Activated CD8-positive, alpha-beta T cell treated with anti-CD3 and anti-CD28 coated beads, Interleukin-2, amount 10 ng/mL, durations not matched to agents 7 days and 5 days (primary cell): Measurements from ENCODE around the gene GABBR2. TPM values are rescaled to one million over a fixed set of nuclear protein-coding genes. Genes with fewer than 3 reads are reported as not detected.

Source experiments
- ATAC-seq: fragments of 150-1000 bp; cut with Tn5 transposase; one replicate; pipeline ENCODE4 v1.10.0; 2021; ENCODE audit warnings: moderate library complexity
- CTCF ChIA-PET: fragments of 350-600 bp; sonication (Branson Sonifier 250); formaldehyde crosslinking; loops from one replicate; lab custom pipeline; 2021; ENCODE audit warnings: antibody characterized with exemption; lab: Charles Lee
- POLR2A ChIA-PET: fragments of 350-600 bp; sonication (Branson Sonifier 250); formaldehyde crosslinking; loops from one replicate; lab custom pipeline; 2021; ENCODE audit warnings: antibody characterized with exemption; lab: Charles Lee
- DNase-seq: peaks from one replicate; pipeline ENCODE4 v3.0.0-alpha.2; 2020
- H3K27ac Mint-ChIP-seq: one replicate; pipeline ENCODE4 v1.8.0; 2021; ENCODE audit warnings: mild to moderate bottlenecking, mixed read lengths
- H3K27me3 Mint-ChIP-seq: one replicate; pipeline ENCODE4 v1.8.0; 2021; ENCODE audit warnings: low read depth, mixed read lengths
- H3K36me3 Mint-ChIP-seq: one replicate; pipeline ENCODE4 v1.8.0; 2021; ENCODE audit warnings: low read depth, mixed read lengths
- H3K4me1 Mint-ChIP-seq: one replicate; pipeline ENCODE4 v1.8.0; 2021; ENCODE audit warnings: low read depth, mixed read lengths
- H3K4me3 Mint-ChIP-seq: one replicate; pipeline ENCODE4 v1.8.0; 2021; ENCODE audit warnings: mild to moderate bottlenecking, mixed read lengths
- H3K9me3 Mint-ChIP-seq: one replicate; pipeline ENCODE4 v1.8.0; 2022; ENCODE audit warnings: mixed read lengths; ENCODE audit not compliant: insufficient read depth
- total RNA-seq, 2 experiments: library from RNA; stranded (reverse); gene quantifications; one replicate each; pipeline ENCODE4 v1.2.3, GENCODE V29; 2021

Gene GABBR2
- total RNA-seq, 2 experiments from 2014 or later, result not detected

DNA sequence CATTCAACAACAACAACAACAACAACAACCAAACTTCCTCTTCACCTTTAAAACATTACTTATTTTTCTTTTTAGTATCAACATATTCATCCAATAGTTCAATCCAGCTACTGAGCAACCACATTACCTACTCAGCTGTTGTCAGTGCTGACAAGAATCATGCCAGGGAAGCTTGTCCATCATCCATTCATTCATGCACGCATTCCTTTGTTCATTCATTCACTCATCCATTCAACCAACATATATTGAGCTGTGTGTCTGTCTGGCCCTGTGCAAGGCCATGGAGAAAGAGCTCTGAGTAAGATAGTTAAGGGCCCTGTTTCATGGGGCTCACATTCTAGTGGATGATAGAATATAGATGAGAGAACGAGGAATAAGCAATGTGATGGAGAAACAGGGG, 373.1 kb downstream of the GABBR2 start:
- Mint-ChIP-seq H3K9me3 (no peaks in the 10 kb centered on the region), H3K4me1 (no peaks in the 10 kb centered on the region), H3K27me3 (peaks cover 11% of the 10 kb centered on the region), H3K27ac (no peak overlapping the region), H3K4me3 (no peak overlapping the region), H3K36me3 (no peaks in the 10 kb centered on the region)
- DNase-seq, result no peak
- ChIA-PET CTCF (no interaction called here), POLR2A (no interaction called here)
- no peak for ATAC-seq

DNA sequence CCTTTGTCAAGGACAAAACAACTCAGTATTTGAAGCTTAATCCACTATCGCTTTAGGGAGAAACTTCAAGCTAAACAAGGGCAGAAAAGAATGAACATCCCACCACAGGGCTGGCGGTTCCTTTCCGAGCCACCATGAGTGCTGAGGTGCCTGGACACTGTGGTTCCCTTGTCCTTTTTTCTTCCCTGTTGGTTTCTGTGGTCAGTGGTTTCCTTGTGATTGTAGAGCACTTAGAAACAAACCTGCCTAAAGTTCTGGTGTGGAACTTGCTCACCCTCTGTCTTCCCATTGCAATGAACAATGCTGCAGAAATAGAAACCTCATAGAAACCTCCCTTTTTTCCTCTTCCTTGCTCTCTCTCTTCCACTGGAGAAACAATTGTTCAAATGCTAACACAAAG, 373.9 kb downstream of the GABBR2 start:
- no peak for ATAC-seq
- H3K36me3 Mint-ChIP-seq, result no peaks in the 10 kb centered on the region
- DNase-seq, result no peak
- no peaks in the 10 kb centered on the region for H3K4me1 Mint-ChIP-seq
- no peaks in the 10 kb centered on the region for H3K9me3 Mint-ChIP-seq
- H3K27ac Mint-ChIP-seq, result no peak overlapping the region
- H3K27me3 Mint-ChIP-seq, result peaks cover 12% of the 10 kb centered on the region
- ChIA-PET CTCF (no interaction called here), POLR2A (no interaction called here)
- H3K4me3 Mint-ChIP-seq, result no peak overlapping the region

DNA sequence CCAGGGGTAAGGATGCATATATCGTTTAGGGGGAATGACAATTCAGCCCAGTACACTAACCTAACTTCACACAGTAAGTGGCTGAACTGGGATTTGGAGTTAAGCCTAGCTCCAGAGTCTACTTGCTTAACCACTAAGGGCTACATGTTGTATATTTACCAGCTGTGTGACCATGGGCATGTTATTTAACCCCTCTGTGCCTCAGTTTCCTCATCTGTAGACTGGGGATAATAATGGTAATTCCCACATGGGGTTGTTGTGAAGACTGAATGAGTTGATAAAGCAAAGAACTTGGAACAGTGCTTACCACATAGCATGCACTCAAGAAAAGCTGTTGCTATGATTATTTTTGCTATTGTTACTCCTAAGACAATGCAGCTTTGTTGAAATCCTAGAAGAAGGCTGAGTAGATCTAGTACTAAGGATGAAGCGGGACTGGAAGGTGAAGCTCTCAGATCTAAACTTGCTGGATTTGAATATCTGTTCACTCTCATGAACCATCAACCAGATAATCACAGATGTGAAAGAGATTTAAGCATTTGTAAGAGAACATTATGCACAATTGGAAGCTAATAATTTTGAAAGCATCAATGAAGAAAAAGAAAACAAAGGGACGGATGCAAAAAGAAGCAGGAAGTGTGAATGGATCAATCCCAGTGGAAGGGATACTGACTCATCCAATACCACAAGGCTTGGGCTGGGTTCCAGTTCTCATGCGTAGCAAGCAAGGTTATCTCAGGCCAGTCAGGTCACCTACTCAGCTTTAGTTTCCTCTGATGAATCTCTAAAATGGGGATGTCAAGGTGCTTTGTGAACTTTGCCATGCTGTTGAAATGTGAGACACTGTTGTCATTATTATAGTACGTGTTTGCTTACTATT, 374.8 kb downstream of the GABBR2 start:
- ChIA-PET POLR2A (no interaction called here), CTCF (no interaction called here)
- no peaks in the 10 kb centered on the region for H3K36me3 Mint-ChIP-seq
- no peak overlapping the region for H3K27ac Mint-ChIP-seq
- H3K4me1 Mint-ChIP-seq, result no peaks in the 10 kb centered on the region
- no peaks in the 10 kb centered on the region for H3K9me3 Mint-ChIP-seq
- DNase-seq (no peak), ATAC-seq (no peak)
- H3K27me3 Mint-ChIP-seq, result peaks cover 9% of the 10 kb centered on the region
- H3K4me3 Mint-ChIP-seq, result no peak overlapping the region

DNA sequence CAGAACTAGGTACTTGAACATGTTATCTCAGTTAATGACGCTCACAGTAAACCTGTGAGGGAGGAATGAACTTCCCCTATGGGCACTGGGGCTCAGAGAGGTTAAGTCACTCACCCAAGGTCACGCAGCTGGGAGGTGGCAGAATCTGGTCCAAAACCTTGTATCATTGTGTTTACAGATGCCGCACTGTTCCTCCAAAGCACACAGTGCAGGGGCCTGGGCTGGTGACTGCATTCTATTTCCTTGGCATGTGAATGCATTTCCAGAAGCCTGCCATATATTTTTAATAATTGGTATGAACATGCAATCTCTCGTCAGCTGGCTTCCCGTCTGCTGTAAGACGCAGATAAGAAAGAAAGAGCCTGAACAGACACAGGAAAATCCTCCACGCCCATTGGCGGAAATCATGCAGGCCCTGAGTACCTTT, 376.3 kb downstream of the GABBR2 start:
- DNase-seq (no peak), ATAC-seq (no peak)
- POLR2A ChIA-PET, result no interaction called here
- Mint-ChIP-seq H3K9me3 (no peaks in the 10 kb centered on the region), H3K4me3 (no peak overlapping the region), H3K4me1 (no peaks in the 10 kb centered on the region), H3K27ac (no peak overlapping the region), H3K36me3 (no peaks in the 10 kb centered on the region), H3K27me3 (peaks cover 5% of the 10 kb centered on the region)
- CTCF ChIA-PET, result no interaction called here

GRCh38 chr9:98331536-98332259, 377.0 kb downstream of the GABBR2 start:
- Mint-ChIP-seq H3K9me3 (no peaks in the 10 kb centered on the region), H3K4me1 (no peaks in the 10 kb centered on the region), H3K27me3 (peaks cover 3% of the 10 kb centered on the region), H3K36me3 (no peaks in the 10 kb centered on the region), H3K4me3 (no peak overlapping the region), H3K27ac (no peak overlapping the region)
- POLR2A ChIA-PET, result no interaction called here
- CTCF ChIA-PET, result interaction anchor here (1.0 kb wide), 1 partner anchor 16 kb away, joined by 3 read pairs; no protein-coding TSS in a partner anchor
- ATAC-seq, result no peak
- DNase-seq, result no peak

DNA sequence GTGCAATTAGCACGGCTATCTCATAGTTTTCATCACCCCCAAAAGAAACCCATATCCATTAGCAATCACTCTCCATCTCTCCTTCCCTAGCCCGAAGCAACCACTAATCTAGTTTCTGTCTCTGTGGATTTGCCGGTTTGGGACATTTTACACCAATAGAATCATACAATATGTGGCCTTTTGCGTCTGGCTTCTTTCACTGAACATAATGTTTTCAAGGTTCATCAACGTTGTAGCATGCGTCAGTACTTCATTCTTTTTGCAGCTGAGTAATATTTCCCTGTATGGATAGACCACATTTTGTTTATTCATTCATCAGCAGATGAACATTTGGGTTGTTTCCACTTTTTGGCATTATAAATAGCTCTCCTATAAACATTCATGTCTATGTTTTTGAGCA, 377.9 kb downstream of the GABBR2 start:
- no peak for DNase-seq
- ATAC-seq, result no peak
- no peaks in the 10 kb centered on the region for H3K4me1 Mint-ChIP-seq
- H3K27ac Mint-ChIP-seq, result no peak overlapping the region
- no peak overlapping the region for H3K4me3 Mint-ChIP-seq
- CTCF ChIA-PET, result interaction anchor here (1.0 kb wide), 1 partner anchor 15 kb away, joined by 3 read pairs; no protein-coding TSS in a partner anchor
- H3K27me3 Mint-ChIP-seq, result peaks cover 3% of the 10 kb centered on the region
- no peaks in the 10 kb centered on the region for H3K9me3 Mint-ChIP-seq
- POLR2A ChIA-PET, result no interaction called here
- H3K36me3 Mint-ChIP-seq, result no peaks in the 10 kb centered on the region

GRCh38 chr9:98329904-98330303, 378.8 kb downstream of the GABBR2 start:
- no peak overlapping the region for H3K27ac Mint-ChIP-seq
- H3K4me1 Mint-ChIP-seq, result no peaks in the 10 kb centered on the region
- ATAC-seq (no peak), DNase-seq (no peak)
- H3K36me3 Mint-ChIP-seq, result no peaks in the 10 kb centered on the region
- H3K9me3 Mint-ChIP-seq, result no peaks in the 10 kb centered on the region
- ChIA-PET POLR2A (no interaction called here), CTCF (no interaction called here)
- H3K27me3 Mint-ChIP-seq, result peaks cover 3% of the 10 kb centered on the region
- no peak overlapping the region for H3K4me3 Mint-ChIP-seq

DNA sequence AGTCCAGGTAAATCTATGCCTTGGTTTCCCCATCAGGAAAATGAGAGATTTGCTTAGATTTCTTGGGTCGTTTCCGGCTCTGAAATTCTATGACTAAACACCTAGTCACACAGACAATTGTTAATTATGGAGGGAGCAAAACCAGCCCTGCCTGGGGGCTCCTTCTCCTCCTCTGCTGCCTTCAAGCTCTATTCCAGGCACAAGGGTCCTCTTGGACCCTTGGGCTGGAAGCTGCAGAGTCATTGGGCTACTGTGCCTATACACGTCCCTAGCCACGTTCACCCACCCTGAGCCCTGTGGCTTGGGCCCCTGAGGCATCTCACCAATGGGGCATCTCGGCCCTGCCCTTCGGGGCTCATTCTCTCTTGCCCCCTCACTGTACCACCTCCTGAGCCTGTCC, 379.5 kb downstream of the GABBR2 start:
- H3K4me3 Mint-ChIP-seq, result no peak overlapping the region
- no peaks in the 10 kb centered on the region for H3K9me3 Mint-ChIP-seq
- peak overlapping the region; percentile 27 for H3K27ac Mint-ChIP-seq
- ATAC-seq, result no peak
- H3K4me1 Mint-ChIP-seq, result peaks cover 5% of the 10 kb centered on the region
- CTCF ChIA-PET, result no interaction called here
- no peak for DNase-seq
- peaks cover 3% of the 10 kb centered on the region for H3K27me3 Mint-ChIP-seq
- POLR2A ChIA-PET, result no interaction called here
- H3K36me3 Mint-ChIP-seq, result no peaks in the 10 kb centered on the region

- H3K36me3 Mint-ChIP-seq, result no peaks in the 10 kb centered on the region
- ATAC-seq (no peak), DNase-seq (peak; percentile 4)
- peaks cover 6% of the 10 kb centered on the region for H3K4me1 Mint-ChIP-seq
- no peak overlapping the region for H3K4me3 Mint-ChIP-seq
- no peaks in the 10 kb centered on the region for H3K9me3 Mint-ChIP-seq
- POLR2A ChIA-PET, result no interaction called here
- CTCF ChIA-PET, result no interaction called here
- H3K27me3 Mint-ChIP-seq, result peaks cover 3% of the 10 kb centered on the region
- H3K27ac Mint-ChIP-seq, result no peak overlapping the region
Observed at GRCh38 chr9:98328770-98329169, 380.0 kb downstream of the GABBR2 start.

GRCh38 chr9:98328141-98328540, 380.6 kb downstream of the GABBR2 start:
- H3K4me1 Mint-ChIP-seq, result peaks cover 6% of the 10 kb centered on the region
- peaks cover 3% of the 10 kb centered on the region for H3K27me3 Mint-ChIP-seq
- no peak overlapping the region for H3K27ac Mint-ChIP-seq
- no peaks in the 10 kb centered on the region for H3K9me3 Mint-ChIP-seq
- H3K36me3 Mint-ChIP-seq, result no peaks in the 10 kb centered on the region
- ChIA-PET CTCF (no interaction called here), POLR2A (no interaction called here)
- DNase-seq, result peak; percentile 2
- ATAC-seq, result no peak
- no peak overlapping the region for H3K4me3 Mint-ChIP-seq

DNA sequence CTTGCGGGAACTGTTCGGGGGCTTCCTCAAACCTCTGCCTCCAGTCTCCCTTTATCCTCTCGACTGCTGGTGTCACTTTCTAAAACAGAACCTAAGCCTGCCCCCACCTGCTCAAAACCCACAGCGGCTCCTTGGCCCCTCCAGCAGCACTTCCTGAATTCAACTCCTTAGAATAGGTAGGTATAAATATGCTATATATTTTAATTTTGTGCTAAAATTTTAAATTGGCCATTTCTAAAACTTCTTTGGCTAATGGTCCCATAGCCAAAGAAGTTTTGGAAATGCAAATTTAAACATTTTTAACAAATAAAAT, 381.5 kb downstream of the GABBR2 start:
- no peak overlapping the region for H3K27ac Mint-ChIP-seq
- H3K4me1 Mint-ChIP-seq, result peaks cover 6% of the 10 kb centered on the region
- peak; percentile 12 for DNase-seq
- no peaks in the 10 kb centered on the region for H3K9me3 Mint-ChIP-seq
- no peak overlapping the region for H3K4me3 Mint-ChIP-seq
- CTCF ChIA-PET, result no interaction called here
- POLR2A ChIA-PET, result no interaction called here
- H3K36me3 Mint-ChIP-seq, result no peaks in the 10 kb centered on the region
- ATAC-seq, result no peak
- peaks cover 3% of the 10 kb centered on the region for H3K27me3 Mint-ChIP-seq
